Measurements from ENCODE around the gene TMED8.

The TMED8 gene

DNA sequence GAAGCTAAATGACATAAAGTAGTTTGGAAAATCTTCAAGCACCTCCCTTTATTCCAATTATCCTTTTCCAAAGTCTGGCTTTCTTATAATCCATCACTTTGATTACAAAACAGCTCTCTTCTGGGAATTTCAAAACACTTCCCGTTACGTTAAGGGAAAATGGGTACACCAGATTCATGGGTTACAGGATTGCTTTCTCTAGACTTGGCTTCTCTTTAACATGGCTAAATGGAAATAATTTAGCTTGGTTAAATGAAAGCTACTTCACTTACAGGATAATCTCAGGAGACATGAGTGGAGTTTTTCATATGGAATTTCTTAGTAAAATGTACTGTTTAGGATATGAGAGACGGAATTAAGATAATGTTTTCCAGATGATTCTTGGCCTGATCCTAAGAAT is 41.3 kb downstream of the TMED8 start:
- H2AK5ac ChIP-seq (ENCODE audit: low read length): no peak overlapping the region
- H4K12ac ChIP-seq (ENCODE audit: low read depth, low read length): no peak overlapping the region
- no peak overlapping the region for H2BK12ac ChIP-seq (ENCODE audit: low read length)

DNA sequence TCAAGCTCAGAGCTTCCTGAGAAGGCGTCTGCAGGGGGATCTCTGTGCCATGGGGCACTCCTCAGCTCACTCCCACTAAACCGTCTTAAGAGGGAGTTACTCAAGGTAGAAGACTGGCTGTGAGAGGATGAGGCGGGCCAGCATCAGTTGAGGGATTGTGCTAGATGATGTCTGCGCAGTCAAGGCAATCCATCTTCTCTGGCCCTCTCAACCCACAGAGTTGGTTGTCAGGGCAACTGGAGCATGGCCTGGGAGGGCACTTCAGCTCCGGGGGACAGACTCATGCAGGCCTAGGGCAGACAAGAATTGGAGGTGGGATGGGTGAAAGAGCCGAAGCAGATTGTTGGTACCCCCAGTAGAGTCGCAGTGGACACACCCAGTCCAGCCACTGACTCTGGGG is 47.0 kb downstream of the TMED8 start:
- H3K14ac ChIP-seq (ENCODE audit: low read length): no peak overlapping the region
- peaks cover 0 to 2% of the 10 kb centered on the region in 2 experiments for H3K36me3 ChIP-seq (ENCODE audit: control insufficient read depth in 1 of 2, insufficient read depth in 2 of 2, low read length in 2 of 2)
- H3K27ac ChIP-seq (ENCODE audit: low read depth, low read length): no peak overlapping the region
- no peak overlapping the region for H3K4me2 ChIP-seq (ENCODE audit: low read length)
- H2BK12ac ChIP-seq (ENCODE audit: low read length): no peak overlapping the region
- no peaks in the 10 kb centered on the region for H3K79me1 ChIP-seq (ENCODE audit: low read length)
- no peak overlapping the region for H3K4me3 ChIP-seq (ENCODE audit: low read depth, low read length)
- no peak overlapping the region for H3K9ac ChIP-seq (ENCODE audit: low read length)
- no peak overlapping the region for H4K8ac ChIP-seq (ENCODE audit: low read depth, low read length)
- H2AK5ac ChIP-seq (ENCODE audit: low read length): no peak overlapping the region
- no peaks in the 10 kb centered on the region for H3K27me3 ChIP-seq (ENCODE audit: insufficient read depth, low read length)
- no peak overlapping the region for H2BK120ac ChIP-seq (ENCODE audit: insufficient read depth, low read length, poor library complexity)
- no peaks in the 10 kb centered on the region for H3K9me3 ChIP-seq (ENCODE audit: insufficient read depth, low read depth, low read length)
- no peaks in the 10 kb centered on the region for H3K79me2 ChIP-seq (ENCODE audit: control insufficient read depth, insufficient read depth, low read length, poor library complexity)
- whole genome bisulfite sequencing (ENCODE audit: extremely low coverage, insufficient coverage, insufficient read length): no CpG with 5 or more reads among the region's 7 CpGs
- no peak overlapping the region for H4K12ac ChIP-seq (ENCODE audit: low read depth, low read length)
- H3K4ac ChIP-seq (ENCODE audit: low read depth, low read length): no peak overlapping the region
- H4K91ac ChIP-seq (ENCODE audit: low read depth, low read length): no peak overlapping the region
- DNase-seq: no peak
- no peak overlapping the region for H2BK5ac ChIP-seq (ENCODE audit: low read depth, low read length, poor library complexity)
- H2AFZ ChIP-seq (ENCODE audit: insufficient read depth, low read length, poor library complexity): no peak overlapping the region
- H3K23ac ChIP-seq (ENCODE audit: low read length): no peak overlapping the region
- peaks cover 3 to 7% of the 10 kb centered on the region in 2 experiments for H3K4me1 ChIP-seq (ENCODE audit: control insufficient read depth in 1 of 2, insufficient read depth in 2 of 2, low read length in 2 of 2)
- H3K18ac ChIP-seq (ENCODE audit: low read length): no peak overlapping the region

More for the DNA sequence above, 41.3 kb downstream of the TMED8 start:
- no peak overlapping the region for H3K4me2 ChIP-seq (ENCODE audit: low read length)
- no peak overlapping the region for H4K8ac ChIP-seq (ENCODE audit: low read depth, low read length)
- H3K4me3 ChIP-seq (ENCODE audit: low read depth, low read length): no peak overlapping the region
- H3K4me1 ChIP-seq (ENCODE audit: control insufficient read depth in 1 of 2, insufficient read depth in 2 of 2, low read length in 2 of 2): no peaks in the 10 kb centered on the region
- H3K36me3 ChIP-seq (ENCODE audit: control insufficient read depth in 1 of 2, insufficient read depth in 2 of 2, low read length in 2 of 2): peaks cover 3 to 7% of the 10 kb centered on the region in 2 experiments
- H2AFZ ChIP-seq (ENCODE audit: insufficient read depth, low read length, poor library complexity): no peak overlapping the region
- H3K79me2 ChIP-seq (ENCODE audit: control insufficient read depth, insufficient read depth, low read length, poor library complexity): no peaks in the 10 kb centered on the region
- H3K9me3 ChIP-seq (ENCODE audit: insufficient read depth, low read depth, low read length): no peaks in the 10 kb centered on the region
- no peak overlapping the region for H2BK5ac ChIP-seq (ENCODE audit: low read depth, low read length, poor library complexity)
- no peak overlapping the region for H3K14ac ChIP-seq (ENCODE audit: low read length)
- WGBS (ENCODE audit: extremely low coverage, insufficient coverage, insufficient read length): no CpG with 5 or more reads among the region's 3 CpGs
- no peaks in the 10 kb centered on the region for H3K79me1 ChIP-seq (ENCODE audit: low read length)
- H2BK120ac ChIP-seq (ENCODE audit: insufficient read depth, low read length, poor library complexity): no peak overlapping the region
- H3K18ac ChIP-seq (ENCODE audit: low read length): no peak overlapping the region
- DNase-seq: no peak
- H4K91ac ChIP-seq (ENCODE audit: low read depth, low read length): no peak overlapping the region
- no peak overlapping the region for H3K27ac ChIP-seq (ENCODE audit: low read depth, low read length)
- H3K4ac ChIP-seq (ENCODE audit: low read depth, low read length): no peak overlapping the region
- H3K9ac ChIP-seq (ENCODE audit: low read length): no peak overlapping the region
- H3K23ac ChIP-seq (ENCODE audit: low read length): no peak overlapping the region
- H3K27me3 ChIP-seq (ENCODE audit: insufficient read depth, low read length): no peaks in the 10 kb centered on the region

DNA sequence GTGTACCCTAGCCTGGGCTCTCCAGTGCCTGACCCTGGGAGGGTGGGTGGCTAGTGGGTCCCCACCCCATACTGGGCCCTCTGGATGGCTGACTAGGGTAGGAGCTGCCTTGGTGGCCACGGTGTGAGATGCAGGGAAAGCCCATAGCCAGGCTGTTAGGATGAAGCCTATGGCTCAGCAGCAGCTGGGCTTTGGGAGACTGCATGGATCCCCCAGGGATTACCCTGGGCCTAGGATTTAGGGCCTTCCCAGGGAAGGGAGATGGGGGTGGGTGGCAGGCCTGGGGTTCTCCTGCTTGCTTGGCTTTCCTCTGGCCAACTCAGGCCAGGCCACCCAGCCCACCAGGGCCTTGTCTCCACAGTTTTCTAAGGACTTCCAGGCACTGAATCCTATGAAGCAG is 49.8 kb downstream of the TMED8 start:
- Histone ChIP-seq H3K9me3 (ENCODE audit: insufficient read depth, low read depth, low read length) (no peaks in the 10 kb centered on the region), H3K4me1 (ENCODE audit: control insufficient read depth in 1 of 2, insufficient read depth in 2 of 2, low read length in 2 of 2) (peaks cover 3 to 15% of the 10 kb centered on the region in 2 experiments), H2BK12ac (ENCODE audit: low read length) (no peak overlapping the region), H3K27me3 (ENCODE audit: insufficient read depth, low read length) (no peaks in the 10 kb centered on the region), H3K4ac (ENCODE audit: low read depth, low read length) (no peak overlapping the region), H3K79me2 (ENCODE audit: control insufficient read depth, insufficient read depth, low read length, poor library complexity) (no peaks in the 10 kb centered on the region), H3K9ac (ENCODE audit: low read length) (no peak overlapping the region), H3K79me1 (ENCODE audit: low read length) (no peaks in the 10 kb centered on the region), H4K8ac (ENCODE audit: low read depth, low read length) (no peak overlapping the region), H3K14ac (ENCODE audit: low read length) (no peak overlapping the region), H3K36me3 (ENCODE audit: control insufficient read depth in 1 of 2, insufficient read depth in 2 of 2, low read length in 2 of 2) (peaks cover 0 to 2% of the 10 kb centered on the region in 2 experiments), H4K12ac (ENCODE audit: low read depth, low read length) (no peak overlapping the region), H3K18ac (ENCODE audit: low read length) (no peak overlapping the region), H3K27ac (ENCODE audit: low read depth, low read length) (no peak overlapping the region), H2BK5ac (ENCODE audit: low read depth, low read length, poor library complexity) (no peak overlapping the region), H3K4me2 (ENCODE audit: low read length) (no peak overlapping the region), H2AFZ (ENCODE audit: insufficient read depth, low read length, poor library complexity) (no peak overlapping the region), H4K91ac (ENCODE audit: low read depth, low read length) (no peak overlapping the region), H3K23ac (ENCODE audit: low read length) (no peak overlapping the region), H2AK5ac (ENCODE audit: low read length) (no peak overlapping the region), H3K4me3 (ENCODE audit: low read depth, low read length) (no peak overlapping the region), H2BK120ac (ENCODE audit: insufficient read depth, low read length, poor library complexity) (no peak overlapping the region)
- no peak for DNase-seq
- no CpG with 5 or more reads among the region's 1 CpG for WGBS (ENCODE audit: extremely low coverage, insufficient coverage, insufficient read length)

DNA sequence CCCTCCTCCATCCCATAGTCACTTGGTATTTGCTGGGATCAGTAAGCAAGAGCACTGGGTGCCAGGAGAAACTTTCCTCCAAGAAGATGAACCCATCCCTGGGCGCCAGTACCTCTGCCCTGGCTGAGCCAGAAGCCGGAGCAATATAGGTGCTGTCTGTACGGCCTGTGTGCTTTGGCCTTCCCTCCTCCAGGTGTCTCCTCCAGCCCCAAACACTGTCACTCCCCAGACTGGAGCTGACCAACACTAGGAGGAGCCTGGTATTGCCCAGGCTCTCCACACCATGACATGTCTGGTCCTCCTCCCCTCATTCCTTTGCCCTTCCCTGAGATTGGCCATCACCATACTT is 51.2 kb downstream of the TMED8 start:
- no peak overlapping the region for H4K91ac ChIP-seq (ENCODE audit: low read depth, low read length)
- H3K9ac ChIP-seq (ENCODE audit: low read length): peak overlapping the region; percentile 16
- peaks cover 2% of the 10 kb centered on the region for H3K79me2 ChIP-seq (ENCODE audit: control insufficient read depth, insufficient read depth, low read length, poor library complexity)
- H4K12ac ChIP-seq (ENCODE audit: low read depth, low read length): no peak overlapping the region
- no CpG with 5 or more reads among the region's 3 CpGs for WGBS (ENCODE audit: extremely low coverage, insufficient coverage, insufficient read length)
- H4K8ac ChIP-seq (ENCODE audit: low read depth, low read length): no peak overlapping the region
- no peak overlapping the region for H3K4ac ChIP-seq (ENCODE audit: low read depth, low read length)
- H3K9me3 ChIP-seq (ENCODE audit: insufficient read depth, low read depth, low read length): no peaks in the 10 kb centered on the region
- no peak overlapping the region for H3K4me3 ChIP-seq (ENCODE audit: low read depth, low read length)
- no peak for DNase-seq
- H2AK5ac ChIP-seq (ENCODE audit: low read length): no peak overlapping the region
- no peak overlapping the region for H2AFZ ChIP-seq (ENCODE audit: insufficient read depth, low read length, poor library complexity)
- no peak overlapping the region for H3K14ac ChIP-seq (ENCODE audit: low read length)
- H2BK12ac ChIP-seq (ENCODE audit: low read length): no peak overlapping the region
- H2BK120ac ChIP-seq (ENCODE audit: insufficient read depth, low read length, poor library complexity): no peak overlapping the region
- H3K79me1 ChIP-seq (ENCODE audit: low read length): peaks cover 5% of the 10 kb centered on the region
- no peak overlapping the region for H3K4me2 ChIP-seq (ENCODE audit: low read length)
- peaks cover 3 to 17% of the 10 kb centered on the region in 2 experiments for H3K4me1 ChIP-seq (ENCODE audit: control insufficient read depth in 1 of 2, insufficient read depth in 2 of 2, low read length in 2 of 2)
- H3K18ac ChIP-seq (ENCODE audit: low read length): no peak overlapping the region
- no peak overlapping the region for H3K23ac ChIP-seq (ENCODE audit: low read length)
- H3K36me3 ChIP-seq (ENCODE audit: control insufficient read depth in 1 of 2, insufficient read depth in 2 of 2, low read length in 2 of 2): peaks cover 0 to 2% of the 10 kb centered on the region in 2 experiments
- no peak overlapping the region for H3K27ac ChIP-seq (ENCODE audit: low read depth, low read length)
- H3K27me3 ChIP-seq (ENCODE audit: insufficient read depth, low read length): no peaks in the 10 kb centered on the region
- no peak overlapping the region for H2BK5ac ChIP-seq (ENCODE audit: low read depth, low read length, poor library complexity)

Measured in trophoblast cell (in vitro differentiated cells and primary cell).